LNCaP clone FGC (cell line): ENCODE results near the gene CLEC10A.

Experiments used
- DNase-seq: peaks from one replicate; pipeline ENCODE4 v3.0.0-alpha.2; 2011; ENCODE audit warnings: low read depth
- H3K4me3 ChIP-seq: 2 replicates; pipeline ENCODE4 v1.5.1; 2011; ENCODE audit warnings: mild to moderate bottlenecking, low read depth, low read length, control low read depth
- TF ChIP-seq, protein P1 (sequence below): IDR thresholded peaks from 2 replicates; pipeline ENCODE4 v1.5.1; 2012; ENCODE audit warnings: mild to moderate bottlenecking; ENCODE audit not compliant: control insufficient read depth, insufficient read depth; ENCODE audit errors: extremely low read depth

Gene CLEC10A

DNA sequence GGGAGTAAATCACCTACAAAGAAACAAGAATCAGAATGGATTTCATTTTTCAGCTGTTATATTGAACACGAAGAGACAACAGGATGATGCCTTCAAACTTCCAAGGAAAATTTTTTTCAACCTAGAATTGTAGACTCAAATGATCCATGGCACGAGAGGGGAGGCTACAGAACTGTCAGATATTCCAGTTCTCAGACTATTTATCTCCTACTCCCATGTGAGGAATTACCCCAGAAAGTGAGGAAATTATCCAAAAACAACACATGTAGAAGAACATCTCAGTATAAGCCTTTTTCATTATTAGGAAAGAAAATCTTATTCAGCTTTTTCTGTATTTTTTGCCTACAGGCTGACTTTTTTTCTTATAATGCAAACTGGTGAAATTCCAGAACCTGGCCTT lies 40.1 kb upstream of the CLEC10A start:
- no peak for DNase-seq
- TF ChIP-seq, protein P1, sequence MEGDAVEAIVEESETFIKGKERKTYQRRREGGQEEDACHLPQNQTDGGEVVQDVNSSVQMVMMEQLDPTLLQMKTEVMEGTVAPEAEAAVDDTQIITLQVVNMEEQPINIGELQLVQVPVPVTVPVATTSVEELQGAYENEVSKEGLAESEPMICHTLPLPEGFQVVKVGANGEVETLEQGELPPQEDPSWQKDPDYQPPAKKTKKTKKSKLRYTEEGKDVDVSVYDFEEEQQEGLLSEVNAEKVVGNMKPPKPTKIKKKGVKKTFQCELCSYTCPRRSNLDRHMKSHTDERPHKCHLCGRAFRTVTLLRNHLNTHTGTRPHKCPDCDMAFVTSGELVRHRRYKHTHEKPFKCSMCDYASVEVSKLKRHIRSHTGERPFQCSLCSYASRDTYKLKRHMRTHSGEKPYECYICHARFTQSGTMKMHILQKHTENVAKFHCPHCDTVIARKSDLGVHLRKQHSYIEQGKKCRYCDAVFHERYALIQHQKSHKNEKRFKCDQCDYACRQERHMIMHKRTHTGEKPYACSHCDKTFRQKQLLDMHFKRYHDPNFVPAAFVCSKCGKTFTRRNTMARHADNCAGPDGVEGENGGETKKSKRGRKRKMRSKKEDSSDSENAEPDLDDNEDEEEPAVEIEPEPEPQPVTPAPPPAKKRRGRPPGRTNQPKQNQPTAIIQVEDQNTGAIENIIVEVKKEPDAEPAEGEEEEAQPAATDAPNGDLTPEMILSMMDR = no peak
- no peak overlapping the region for H3K4me3 ChIP-seq

DNA sequence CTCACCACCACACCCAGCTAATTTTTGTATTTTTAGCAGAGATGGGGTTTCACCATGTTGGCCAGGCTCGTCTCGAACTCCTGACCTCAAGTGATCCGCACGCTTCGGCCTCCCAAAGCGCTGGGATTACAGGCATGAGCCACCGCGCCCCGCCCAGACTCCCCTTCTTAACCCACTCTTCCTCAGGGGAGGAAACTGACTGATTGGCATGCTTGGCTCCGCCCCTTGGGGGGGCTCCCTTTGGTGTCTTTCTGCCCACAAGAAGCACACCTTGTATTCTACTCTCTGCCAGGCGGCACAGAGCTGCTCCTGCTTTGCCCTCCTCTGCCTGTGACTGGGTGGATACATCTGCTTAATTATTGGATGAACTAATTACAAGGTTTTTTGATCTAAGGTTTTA lies 39.3 kb upstream of the CLEC10A start:
- H3K4me3 ChIP-seq = no peak overlapping the region
- TF ChIP-seq, protein P1 = no peak
- DNase-seq = no peak

DNA sequence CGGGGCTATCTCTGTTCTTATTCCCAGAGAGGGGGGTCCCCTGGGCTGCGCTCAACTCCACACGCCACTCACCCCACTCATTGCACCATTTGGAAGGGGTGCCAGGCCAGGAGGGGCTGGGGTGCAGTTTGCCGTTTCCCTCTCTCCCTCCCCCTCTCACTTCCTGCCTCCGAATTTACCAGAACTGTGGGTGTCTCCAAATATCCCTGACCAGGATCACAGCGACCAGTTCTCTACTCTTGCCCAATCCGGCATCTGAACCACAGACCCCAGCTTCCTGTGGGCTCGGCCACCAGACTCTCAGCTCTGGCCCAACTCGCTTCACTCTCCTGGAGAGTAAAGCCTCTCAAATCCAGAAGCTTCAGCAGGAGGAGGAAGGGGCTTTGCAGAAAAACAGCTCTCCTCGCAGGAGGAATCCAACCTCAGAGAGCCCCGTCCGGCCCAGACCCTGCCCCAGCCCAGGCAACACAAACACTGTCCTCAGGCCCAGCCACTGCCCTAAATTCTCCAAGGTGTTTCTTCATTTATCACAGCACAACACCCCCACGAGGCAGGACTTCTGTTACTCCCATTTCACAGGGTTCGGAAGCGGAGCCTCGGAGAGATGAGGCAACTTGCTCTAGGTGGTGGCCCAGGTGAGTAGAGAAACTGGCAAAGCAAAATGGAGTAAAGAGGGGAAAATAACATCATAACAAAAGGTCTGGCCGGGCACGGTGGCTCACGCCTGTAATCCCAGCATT lies 35.0 kb upstream of the CLEC10A start:
- TF ChIP-seq, protein P1 = no peak
- DNase-seq = no peak
- H3K4me3 ChIP-seq = no peak overlapping the region

DNA sequence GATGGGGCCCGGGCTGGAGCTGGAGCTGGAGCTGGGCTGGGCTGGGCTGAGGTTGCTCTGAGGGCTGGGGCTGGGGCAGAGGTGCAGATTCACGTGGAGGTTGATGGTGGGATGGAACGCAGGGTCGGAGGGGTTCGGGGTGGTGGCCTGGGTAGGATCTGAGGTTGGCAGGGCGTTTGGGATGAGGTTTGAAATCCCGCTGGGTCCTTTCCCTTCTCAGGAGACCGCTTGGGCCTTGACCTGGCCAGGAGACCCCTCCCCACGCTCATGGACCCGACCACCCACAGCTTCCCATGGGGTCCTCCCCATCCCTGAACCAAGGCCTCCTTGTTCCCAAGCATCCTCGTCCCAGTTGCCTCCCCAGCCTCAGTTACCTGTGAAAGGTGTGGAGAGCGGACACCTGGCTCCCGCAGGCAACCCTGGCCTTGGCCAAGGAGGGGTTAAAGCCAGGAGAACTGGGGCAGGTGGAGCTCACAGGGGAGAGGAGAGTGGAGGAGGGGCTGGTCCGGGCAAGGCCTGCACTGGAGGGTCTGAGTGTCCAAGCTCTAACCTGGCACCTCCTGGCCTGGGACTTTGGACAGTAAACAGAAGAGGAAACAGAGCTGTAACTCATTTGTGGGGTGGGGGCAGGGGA lies 34.3 kb upstream of the CLEC10A start, which contains the start of gene ASGR2:
Gene ASGR2 (minus strand): TSS at position 582 of the 634 bp plus-strand sequence. CDS start 582 bp downstream, outside the sequence.
- TF ChIP-seq, protein P1 = no peak
- no peak within 1 kb of the TSS for H3K4me3 ChIP-seq

DNA sequence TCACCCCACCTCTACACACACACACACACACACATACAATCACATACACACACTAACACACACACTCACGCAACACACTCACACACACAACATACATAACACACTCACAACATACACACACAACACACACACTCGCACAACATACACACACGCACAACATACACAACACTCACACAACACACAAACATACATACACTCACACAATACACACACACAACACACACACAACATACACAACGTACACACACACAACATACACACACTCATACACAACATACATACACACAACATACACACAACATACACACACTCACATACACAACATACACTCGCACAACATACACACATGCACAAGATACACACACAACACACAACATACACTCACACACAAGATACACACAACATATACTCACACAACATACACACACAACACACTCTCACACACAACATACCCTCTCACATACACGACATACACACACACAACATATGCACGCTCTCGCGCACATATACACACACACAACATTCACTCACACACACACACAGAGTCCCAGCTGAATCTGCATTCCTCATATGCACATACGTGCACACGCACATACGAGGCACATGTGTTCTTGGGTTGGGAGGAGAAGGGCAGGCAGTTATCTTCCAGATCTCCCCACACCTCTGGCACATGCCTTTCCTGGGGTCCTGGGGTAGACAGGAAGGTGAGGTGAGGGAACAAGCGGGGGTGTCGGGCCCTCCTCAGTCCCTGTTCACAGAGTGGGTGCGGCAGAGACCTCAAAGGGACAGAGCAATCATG lies 33.4 kb upstream of the CLEC10A start:
- DNase-seq = no peak
- TF ChIP-seq, protein P1 = no peak
- no peak overlapping the region for H3K4me3 ChIP-seq

More for the DNA sequence above, 34.3 kb upstream of the CLEC10A start, which contains the start of gene ASGR2:
- DNase-seq = no peak

DNA sequence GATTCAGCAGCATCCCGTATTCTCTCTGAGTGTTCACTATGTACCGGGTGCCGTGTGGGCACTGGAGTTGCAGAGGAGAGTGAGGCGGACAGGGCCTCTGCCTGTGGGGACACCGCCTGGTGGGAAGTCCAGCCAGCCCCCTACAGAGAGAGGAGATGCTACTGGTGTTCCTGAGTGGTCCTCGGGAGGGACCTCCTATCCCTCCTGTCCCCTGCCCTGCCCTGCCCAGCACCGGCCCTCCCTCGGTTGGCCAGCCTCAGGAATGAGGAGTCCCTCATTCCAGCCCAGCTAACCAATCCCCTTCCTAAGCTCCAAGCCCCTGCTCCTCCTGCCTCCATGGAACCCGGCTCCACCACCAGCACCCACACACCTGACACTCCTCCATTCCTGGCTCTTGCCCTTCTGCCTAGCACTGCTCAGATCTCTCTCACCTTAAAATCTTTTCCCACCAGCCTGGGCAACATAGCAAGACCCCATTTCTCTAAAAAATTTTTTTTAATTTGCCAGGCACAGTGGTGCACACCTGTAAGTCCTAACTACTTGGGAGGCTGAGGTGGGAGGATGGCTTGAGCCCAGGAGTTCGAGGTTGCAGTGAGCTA lies 32.6 kb upstream of the CLEC10A start:
- TF ChIP-seq, protein P1 = no peak
- no peak for DNase-seq
- no peak overlapping the region for H3K4me3 ChIP-seq
